LNCAP (cell line): ENCODE measurements around the gene MICAL3.

Experiments
- TF ChIP-seq, protein P1 (sequence below): fragments of 450-650 bp; IDR thresholded peaks from 2 replicates; pipeline ENCODE4 v1.5.1; 2017; ENCODE audit warnings: mild to moderate bottlenecking

MICAL3 gene

DNA sequence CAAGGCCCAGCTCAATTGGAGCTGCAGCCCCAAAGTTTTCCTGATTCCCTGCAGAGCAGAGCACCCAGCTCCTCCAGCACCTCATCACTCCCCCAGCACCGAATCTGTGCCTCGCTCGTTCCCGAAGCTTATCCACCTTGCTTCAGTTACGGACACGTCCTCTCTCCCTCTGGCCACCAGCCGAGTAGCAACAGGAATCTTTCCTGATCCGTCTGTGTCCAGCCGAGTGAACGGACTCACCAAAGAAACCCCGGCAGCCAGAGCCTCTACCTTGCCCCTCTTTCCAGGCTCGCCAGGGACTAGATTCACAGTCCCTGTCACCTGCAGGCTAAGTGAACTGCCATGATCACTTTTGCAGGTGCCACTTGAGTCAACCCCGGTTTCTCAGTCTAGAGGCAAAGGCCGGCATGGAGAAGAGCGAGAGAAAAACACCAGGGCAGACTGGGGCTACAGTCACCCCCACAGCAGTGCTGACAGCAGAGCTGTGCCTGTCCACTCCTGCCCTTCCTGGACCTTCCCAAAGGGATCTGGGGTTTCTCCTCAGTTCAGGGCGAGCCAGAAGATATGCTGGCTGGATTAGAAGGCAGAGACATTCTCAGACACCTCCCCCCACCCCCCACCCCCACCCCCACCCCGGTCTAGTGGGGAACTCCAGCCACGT is 282.4 kb downstream of the MICAL3 start:
- TF ChIP-seq, protein P1, sequence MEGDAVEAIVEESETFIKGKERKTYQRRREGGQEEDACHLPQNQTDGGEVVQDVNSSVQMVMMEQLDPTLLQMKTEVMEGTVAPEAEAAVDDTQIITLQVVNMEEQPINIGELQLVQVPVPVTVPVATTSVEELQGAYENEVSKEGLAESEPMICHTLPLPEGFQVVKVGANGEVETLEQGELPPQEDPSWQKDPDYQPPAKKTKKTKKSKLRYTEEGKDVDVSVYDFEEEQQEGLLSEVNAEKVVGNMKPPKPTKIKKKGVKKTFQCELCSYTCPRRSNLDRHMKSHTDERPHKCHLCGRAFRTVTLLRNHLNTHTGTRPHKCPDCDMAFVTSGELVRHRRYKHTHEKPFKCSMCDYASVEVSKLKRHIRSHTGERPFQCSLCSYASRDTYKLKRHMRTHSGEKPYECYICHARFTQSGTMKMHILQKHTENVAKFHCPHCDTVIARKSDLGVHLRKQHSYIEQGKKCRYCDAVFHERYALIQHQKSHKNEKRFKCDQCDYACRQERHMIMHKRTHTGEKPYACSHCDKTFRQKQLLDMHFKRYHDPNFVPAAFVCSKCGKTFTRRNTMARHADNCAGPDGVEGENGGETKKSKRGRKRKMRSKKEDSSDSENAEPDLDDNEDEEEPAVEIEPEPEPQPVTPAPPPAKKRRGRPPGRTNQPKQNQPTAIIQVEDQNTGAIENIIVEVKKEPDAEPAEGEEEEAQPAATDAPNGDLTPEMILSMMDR: no peak

DNA sequence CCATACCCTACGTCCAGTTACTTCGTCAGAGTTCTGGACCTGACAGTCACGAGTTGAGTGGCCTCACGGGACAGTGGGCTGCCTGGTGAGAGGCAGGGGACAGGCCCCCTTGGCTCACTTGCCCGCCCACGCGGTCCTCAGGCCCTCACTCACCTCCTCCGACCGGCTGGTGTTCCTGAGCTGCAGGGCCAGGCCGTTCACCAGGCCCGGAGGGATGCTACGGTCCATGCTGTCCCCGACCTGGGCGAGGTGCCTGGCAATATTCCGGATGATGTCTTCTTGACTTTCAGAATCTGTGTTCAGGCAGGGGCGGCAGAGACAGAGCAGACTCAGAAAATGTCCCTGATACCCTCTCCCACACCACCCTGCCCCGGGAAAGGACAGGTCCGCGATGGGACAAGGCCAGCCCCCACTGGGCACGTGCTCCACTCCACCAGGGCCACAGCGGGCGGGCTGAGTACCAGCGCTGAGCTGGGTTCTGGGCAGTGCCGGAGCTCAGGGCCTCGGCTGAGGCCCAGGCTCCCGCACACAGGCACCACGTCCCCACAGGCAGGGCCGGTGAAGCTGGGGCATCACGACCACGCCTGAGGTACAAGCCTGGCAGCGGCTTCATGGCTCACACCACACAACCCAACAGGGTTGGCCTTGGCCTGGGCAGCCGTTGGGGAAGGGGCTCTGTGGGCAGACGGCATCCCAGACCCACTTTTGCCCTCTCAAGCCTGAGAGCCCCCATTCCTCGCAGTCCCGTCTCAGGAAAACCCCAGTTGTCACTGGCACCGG is 285.0 kb downstream of the MICAL3 start:
- TF ChIP-seq, protein P1: no peak

GRCh38 chr22:17738386-17739128 is 285.8 kb downstream of the MICAL3 start:
- TF ChIP-seq, protein P1: no peak
